Stomach smooth muscle (tissue), 2 donors: Measurements from ENCODE around the gene HOATZ.

Source experiments
- H3K27ac ChIP-seq: one replicate; pipeline ENCODE4 v1.7.0; 2013; ENCODE audit warnings: mild to moderate bottlenecking, low read length, inconsistent platforms
- H3K27me3 ChIP-seq, 2 donors: one replicate each; pipeline ENCODE4 v1.7.0; 2013; ENCODE audit warnings: low read length in 2 of 2; ENCODE audit not compliant: insufficient read depth in 2 of 2, control insufficient read depth in 1 of 2
- H3K36me3 ChIP-seq, 2 donors: one replicate each; pipeline ENCODE4 v1.7.0; 2013; ENCODE audit warnings: low read length in 2 of 2; ENCODE audit not compliant: control insufficient read depth in 2 of 2, insufficient read depth in 2 of 2
- H3K4me1 ChIP-seq: one replicate; pipeline ENCODE4 v1.7.0; 2013; ENCODE audit warnings: low read length; ENCODE audit not compliant: control insufficient read depth, insufficient read depth
- H3K4me3 ChIP-seq, 2 donors: one replicate each; pipeline ENCODE4 v1.7.0; 2013; ENCODE audit warnings: low read length in 2 of 2
- H3K9ac ChIP-seq, 2 donors: one replicate each; pipeline ENCODE4 v1.7.0; 2013; ENCODE audit warnings: low read length in 2 of 2, mild to moderate bottlenecking in 1 of 2
- H3K9me3 ChIP-seq, 2 donors: one replicate each; pipeline ENCODE4 v1.7.0; 2013; ENCODE audit warnings: low read length in 2 of 2; ENCODE audit not compliant: control insufficient read depth in 2 of 2
- donor health status: healthy.
- donor health status: Pancreatic carcinoma.

HOATZ gene

GRCh38 chr11:111490496-111490895, 24.1 kb upstream of the HOATZ start:
- H3K9me3 ChIP-seq = peaks cover 0 to 9% of the 10 kb centered on the region in 2 donors
- H3K36me3 ChIP-seq = no peaks in the 10 kb centered on the region
- no peak overlapping the region for H3K27ac ChIP-seq
- H3K4me1 ChIP-seq = no peaks in the 10 kb centered on the region
- no peak overlapping the region for H3K9ac ChIP-seq
- no peak overlapping the region for H3K4me3 ChIP-seq
- no peaks in the 10 kb centered on the region for H3K27me3 ChIP-seq

DNA sequence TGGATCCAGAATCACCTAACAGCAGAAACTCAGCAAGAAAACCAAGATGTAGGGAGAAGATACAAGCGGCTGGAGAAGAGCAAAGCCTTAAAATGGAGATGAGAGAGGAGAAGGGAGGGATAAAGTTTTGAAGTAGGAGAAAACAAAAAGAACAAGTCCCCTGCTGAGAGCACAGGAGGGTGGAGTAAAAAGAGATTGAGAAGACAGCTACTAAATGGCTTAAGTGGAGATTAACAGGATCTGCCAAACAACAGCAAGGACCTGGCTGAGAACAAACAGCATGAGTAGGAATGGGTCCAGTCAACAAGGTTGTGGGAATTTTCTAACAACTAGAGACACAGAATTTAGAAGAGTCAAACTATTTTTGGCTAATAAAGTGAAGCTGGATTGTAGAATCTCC, 20.5 kb upstream of the HOATZ start:
- H3K27me3 ChIP-seq = no peaks in the 10 kb centered on the region
- H3K27ac ChIP-seq = no peak overlapping the region
- H3K36me3 ChIP-seq = no peaks in the 10 kb centered on the region
- no peak overlapping the region for H3K9ac ChIP-seq
- H3K4me1 ChIP-seq = no peaks in the 10 kb centered on the region
- H3K4me3 ChIP-seq = no peak overlapping the region
- peaks cover 0 to 3% of the 10 kb centered on the region in 2 donors for H3K9me3 ChIP-seq

- Histone ChIP-seq H3K9me3 (no peaks in the 10 kb centered on the region), H3K4me3 (no peak overlapping the region), H3K27ac (no peak overlapping the region), H3K27me3 (no peaks in the 10 kb centered on the region), H3K9ac (no peak overlapping the region), H3K4me1 (no peaks in the 10 kb centered on the region), H3K36me3 (no peaks in the 10 kb centered on the region)
These were observed 15.1 kb upstream of the HOATZ start for GRCh38 chr11:111499483-111499882.

DNA sequence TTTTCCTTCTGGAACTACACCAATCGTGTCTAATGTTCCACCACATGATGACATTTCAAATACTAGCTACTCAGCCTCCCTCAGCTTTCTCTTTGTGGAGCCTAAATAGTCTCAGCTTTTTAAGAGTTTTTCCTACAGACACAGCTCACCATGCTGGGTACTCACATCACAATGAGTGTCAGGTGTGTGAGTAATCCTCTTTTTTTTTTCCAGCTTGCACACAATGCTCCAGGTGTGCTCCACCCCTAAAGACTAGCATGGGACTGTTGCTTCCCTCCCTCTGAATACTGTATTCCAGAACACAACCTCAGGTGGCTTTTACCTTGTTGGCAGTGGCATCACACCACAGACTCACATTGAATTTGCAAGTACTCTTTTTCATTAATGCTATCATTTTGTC, 14.1 kb upstream of the HOATZ start:
- Histone ChIP-seq H3K9me3 (no peaks in the 10 kb centered on the region), H3K4me1 (no peaks in the 10 kb centered on the region), H3K36me3 (no peaks in the 10 kb centered on the region), H3K9ac (no peak overlapping the region), H3K27ac (no peak overlapping the region), H3K27me3 (no peaks in the 10 kb centered on the region), H3K4me3 (no peak overlapping the region)

DNA sequence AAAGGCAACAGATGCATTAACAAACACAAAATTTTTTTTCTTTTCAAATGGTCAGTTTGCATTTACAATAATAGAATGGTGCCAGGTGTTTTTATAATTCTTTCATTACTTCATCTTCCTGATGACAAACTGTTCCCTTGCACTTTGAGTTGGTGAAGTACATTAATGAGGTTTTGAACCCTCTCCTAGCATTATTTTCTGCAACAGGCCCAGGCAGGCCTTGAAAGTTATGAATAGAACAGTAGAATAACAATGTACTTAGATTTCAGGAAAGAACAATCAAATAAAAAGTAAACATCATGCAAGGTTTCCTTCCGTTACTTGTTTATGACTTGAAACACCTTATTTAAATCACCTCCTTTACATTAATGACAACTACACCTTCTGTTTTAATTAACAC, 12.0 kb upstream of the HOATZ start:
- Histone ChIP-seq H3K4me1 (no peaks in the 10 kb centered on the region), H3K36me3 (no peaks in the 10 kb centered on the region), H3K9ac (no peak overlapping the region), H3K4me3 (no peak overlapping the region), H3K27ac (no peak overlapping the region), H3K27me3 (no peaks in the 10 kb centered on the region), H3K9me3 (no peaks in the 10 kb centered on the region)

DNA sequence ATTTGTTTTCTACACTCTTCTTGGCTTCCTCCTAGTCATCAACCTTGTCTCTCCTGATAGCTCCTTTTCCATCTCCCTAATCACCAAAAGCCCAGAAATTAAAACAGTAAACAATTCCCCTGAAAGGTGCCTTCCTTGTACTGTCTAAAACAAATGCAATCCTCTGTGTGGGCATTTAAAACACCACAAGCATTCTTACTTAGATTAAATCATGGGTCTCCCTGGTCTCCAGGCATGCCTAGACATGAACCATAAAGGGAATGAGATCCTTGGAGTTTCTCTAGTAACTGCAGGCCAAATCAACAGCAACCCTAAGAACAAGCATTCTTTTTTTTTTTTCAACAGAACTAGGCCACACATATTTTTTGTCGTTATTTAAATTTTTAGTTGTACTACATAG, 4.3 kb upstream of the HOATZ start:
- Histone ChIP-seq H3K4me3 (no peak overlapping the region), H3K27ac (no peak overlapping the region), H3K4me1 (peaks cover 7% of the 10 kb centered on the region), H3K9ac (no peak overlapping the region), H3K27me3 (peaks cover 21 to 24% of the 10 kb centered on the region in 2 donors), H3K36me3 (no peaks in the 10 kb centered on the region), H3K9me3 (no peaks in the 10 kb centered on the region)

DNA sequence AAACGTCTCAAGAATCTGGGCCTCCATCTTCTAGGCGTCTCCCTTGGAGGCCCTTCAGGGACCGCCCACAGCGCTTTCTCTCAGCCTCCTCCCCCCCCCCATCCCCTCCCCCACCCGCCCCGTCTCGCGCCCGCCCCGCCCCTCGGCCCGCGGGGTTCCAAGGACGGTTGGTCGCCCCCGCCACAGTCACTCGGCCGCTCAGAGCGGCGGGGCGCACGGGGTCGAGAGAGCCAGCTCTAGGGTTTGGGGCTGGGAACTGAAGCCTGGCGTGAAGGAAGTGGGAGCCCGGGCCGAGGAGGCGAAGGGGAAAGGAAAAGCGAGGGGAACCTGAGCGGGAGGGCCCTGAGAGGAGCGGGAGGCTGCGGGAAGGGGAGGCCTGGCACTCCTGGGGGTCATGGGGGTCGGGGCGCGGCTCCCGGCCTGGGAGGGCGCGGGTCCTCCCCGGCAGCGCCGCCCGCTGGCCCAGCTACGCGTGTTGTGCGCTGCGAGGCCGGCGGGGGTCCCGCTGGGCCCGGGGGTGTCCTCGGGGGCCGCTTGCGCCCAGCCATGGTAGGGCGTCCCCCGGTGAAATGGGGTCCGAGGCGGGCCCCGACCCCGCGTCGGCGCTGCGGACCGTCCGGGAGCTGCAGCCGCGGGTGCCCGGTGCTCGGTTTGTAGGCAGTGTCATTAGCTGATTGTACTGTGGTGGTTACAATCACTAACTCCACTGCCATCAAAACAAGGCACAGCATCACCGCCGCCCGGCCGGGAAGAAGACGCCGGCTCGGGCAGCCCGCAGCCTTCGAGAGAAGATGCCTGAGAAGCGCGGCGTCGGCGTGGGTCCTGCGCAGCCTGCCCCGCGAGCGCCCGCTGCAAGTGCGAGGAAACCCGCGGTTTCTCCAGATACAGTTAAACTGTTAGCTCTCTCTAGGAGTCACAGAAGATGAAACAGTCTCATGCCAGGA, 2.0 kb upstream of the HOATZ start, which contains the start of gene BTG4:
Gene BTG4, minus strand, starts transcription at position 91 of the 944 bp plus-strand sequence. CDS start 13,610 bp downstream, outside the sequence.
- Histone ChIP-seq H3K27me3 (peaks cover 21 to 24% of the 10 kb centered on the region in 2 donors), H3K4me3 (peak within 1 kb of the TSS; percentile 40 to 62), H3K9me3 (no peaks in the 10 kb centered on the region), H3K27ac (no peak within 1 kb of the TSS), H3K4me1 (peaks cover 7% of the 10 kb centered on the region), H3K36me3 (no peaks in the 10 kb centered on the region), H3K9ac (no peak within 1 kb of the TSS)

- Histone ChIP-seq H3K27me3 (peaks cover 21 to 24% of the 10 kb centered on the region in 2 donors), H3K9ac (no peak overlapping the region), H3K27ac (no peak overlapping the region), H3K4me3 (peak overlapping the region in 1 of 2 donors; percentile 62), H3K9me3 (no peaks in the 10 kb centered on the region), H3K36me3 (no peaks in the 10 kb centered on the region), H3K4me1 (peaks cover 7% of the 10 kb centered on the region)
These were observed 1.4 kb upstream of the HOATZ start for GRCh38 chr11:111513240-111513605.

DNA sequence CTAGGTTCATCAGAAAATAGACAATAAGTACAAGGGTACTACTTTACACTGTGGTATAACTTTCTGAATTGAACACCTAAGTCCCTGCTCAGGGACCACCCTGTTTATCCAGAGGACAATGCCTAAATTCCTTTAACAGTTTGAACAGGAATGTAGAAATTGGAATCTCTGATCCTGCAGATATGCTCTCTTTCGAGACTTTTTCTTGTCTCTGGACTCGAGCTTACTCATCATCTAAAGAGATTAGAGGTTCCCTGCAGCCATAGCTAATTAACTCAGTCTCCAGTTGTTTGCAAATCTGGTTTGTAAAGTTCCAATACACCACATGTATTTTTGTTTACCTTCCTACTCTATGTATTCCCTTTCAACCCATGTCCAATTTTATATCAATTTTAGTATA, 1.0 kb downstream of the HOATZ start:
- H3K27ac ChIP-seq = no peak overlapping the region
- H3K9ac ChIP-seq = no peak overlapping the region
- no peaks in the 10 kb centered on the region for H3K9me3 ChIP-seq
- H3K36me3 ChIP-seq = no peaks in the 10 kb centered on the region
- H3K27me3 ChIP-seq = peaks cover 21 to 24% of the 10 kb centered on the region in 2 donors
- no peak overlapping the region for H3K4me3 ChIP-seq
- H3K4me1 ChIP-seq = peaks cover 7% of the 10 kb centered on the region

DNA sequence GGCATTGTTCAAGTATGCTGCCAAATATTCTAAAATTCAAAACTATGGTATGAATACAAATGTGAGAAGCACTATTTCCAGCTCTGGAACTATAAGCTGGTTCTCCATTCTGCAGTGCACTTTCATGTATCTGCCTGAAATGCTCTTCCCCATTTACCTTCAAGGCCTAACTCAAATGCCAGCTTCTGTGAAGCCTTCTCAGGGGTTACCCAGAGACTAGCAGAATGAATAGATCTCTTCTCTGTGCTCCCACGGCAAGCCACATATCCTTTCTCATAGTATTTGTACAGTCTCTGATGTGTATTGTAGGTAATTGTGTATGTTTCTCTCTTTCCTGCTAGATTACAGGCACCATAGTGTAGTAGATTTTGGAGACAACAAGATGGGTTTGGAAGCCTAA, 4.1 kb downstream of the HOATZ start:
- Histone ChIP-seq H3K4me3 (no peak overlapping the region), H3K9ac (no peak overlapping the region), H3K27me3 (peaks cover 8 to 9% of the 10 kb centered on the region in 2 donors), H3K4me1 (no peaks in the 10 kb centered on the region), H3K36me3 (no peaks in the 10 kb centered on the region), H3K9me3 (no peaks in the 10 kb centered on the region), H3K27ac (no peak overlapping the region)

GRCh38 chr11:111520560-111520959, 6.0 kb downstream of the HOATZ start:
- no peak overlapping the region for H3K4me3 ChIP-seq
- H3K27me3 ChIP-seq = no peaks in the 10 kb centered on the region
- H3K36me3 ChIP-seq = no peaks in the 10 kb centered on the region
- H3K27ac ChIP-seq = no peak overlapping the region
- no peaks in the 10 kb centered on the region for H3K9me3 ChIP-seq
- H3K9ac ChIP-seq = no peak overlapping the region
- H3K4me1 ChIP-seq = no peaks in the 10 kb centered on the region
